T-helper 2 cell treated with Interferon-gamma antibody and Interleukin-4, amounts not matched to agents 100 ng/mL and 5 ng/mL, for 36 hours (primary cell): ENCODE data around the gene PARD3B. TPM values are rescaled to one million over a fixed set of nuclear protein-coding genes. Genes with fewer than 3 reads are reported as not detected.

Source experiments
- intact Hi-C: fragments of 100-400 bp; cut with micrococcal nuclease; formaldehyde crosslinking; loops from one replicate; pipeline ENCODE4 v1.15.1; 2023
- total RNA-seq: library from RNA; stranded (reverse); gene quantifications from 2 replicates; pipeline ENCODE4 v1.2.3, GENCODE V29; 2022

The PARD3B gene
- total RNA-seq, 1 donor from 2014 or later: 1.7 TPM

DNA sequence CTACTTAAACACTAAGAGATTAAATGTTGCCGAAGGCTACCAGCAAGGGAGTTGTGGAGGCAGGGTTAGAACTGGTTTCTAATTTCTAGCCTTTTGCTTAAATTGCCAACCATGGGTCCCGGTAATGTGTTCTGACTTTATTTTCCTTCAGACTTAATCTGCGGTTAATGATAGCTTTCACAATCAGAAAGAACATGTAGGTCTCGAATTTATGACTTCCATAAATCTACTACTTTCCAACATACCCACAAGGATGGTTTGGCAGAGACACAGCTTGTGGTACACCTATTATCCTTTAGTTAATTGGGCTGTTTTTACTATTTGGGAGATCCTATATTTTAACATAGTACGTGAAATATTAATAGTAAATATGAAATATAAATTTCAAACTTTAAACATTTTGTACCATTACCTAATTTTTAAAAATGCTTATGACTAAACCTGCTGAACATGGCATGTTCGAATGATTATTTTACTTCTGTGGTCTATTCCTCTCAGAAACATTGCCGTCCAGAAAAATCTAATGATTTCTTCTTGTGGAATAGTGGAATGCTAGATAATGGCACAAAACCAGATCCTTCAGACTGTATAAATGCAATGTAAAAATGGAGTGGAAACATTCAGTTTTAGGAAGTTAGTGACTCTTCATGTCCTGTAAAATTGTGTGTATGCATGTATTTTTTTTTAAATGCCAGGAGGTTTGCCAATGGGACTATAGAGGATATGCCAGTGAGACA, 41.3 kb downstream of the PARD3B start:
- intact Hi-C loops: no loop called here

DNA sequence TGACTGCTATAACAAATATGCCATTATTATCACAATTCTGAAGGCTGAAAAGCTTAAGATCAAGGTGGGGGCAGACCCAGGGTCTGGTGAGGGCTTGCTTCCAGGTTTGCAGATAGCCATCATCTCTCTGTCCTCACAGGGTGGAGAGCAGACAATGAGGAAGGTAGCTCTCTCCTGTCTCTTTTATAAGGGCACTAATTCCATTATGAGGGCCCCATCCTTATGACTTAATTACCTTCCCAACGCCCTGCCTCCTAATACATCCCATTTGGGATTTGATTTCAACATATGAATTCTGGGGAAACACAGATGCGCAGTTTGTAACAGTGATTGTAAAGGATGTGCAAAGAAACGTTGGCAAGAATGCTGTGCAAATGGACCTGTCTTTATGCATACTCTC, 44.8 kb downstream of the PARD3B start:
- intact Hi-C loops: no loop called here

DNA sequence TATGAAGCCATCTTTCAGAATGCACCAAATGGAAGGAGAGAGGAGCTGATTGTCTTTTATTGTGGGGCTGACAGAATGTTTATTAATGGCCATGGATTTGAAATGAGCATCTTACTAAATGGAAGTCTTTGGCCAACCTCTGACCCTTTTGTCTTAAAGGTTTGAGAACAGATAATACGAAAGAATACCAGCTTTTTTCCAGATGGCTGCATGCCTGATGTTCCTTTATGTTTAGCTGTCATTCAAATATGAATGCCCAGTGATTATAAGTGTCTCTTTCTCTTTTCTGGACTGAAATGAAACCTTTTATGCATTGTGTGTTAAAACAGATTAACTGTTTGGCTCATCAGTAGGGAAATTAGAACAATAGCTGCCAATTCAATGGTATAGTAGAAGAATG, 46.0 kb downstream of the PARD3B start:
- intact Hi-C loops: no loop called here

DNA sequence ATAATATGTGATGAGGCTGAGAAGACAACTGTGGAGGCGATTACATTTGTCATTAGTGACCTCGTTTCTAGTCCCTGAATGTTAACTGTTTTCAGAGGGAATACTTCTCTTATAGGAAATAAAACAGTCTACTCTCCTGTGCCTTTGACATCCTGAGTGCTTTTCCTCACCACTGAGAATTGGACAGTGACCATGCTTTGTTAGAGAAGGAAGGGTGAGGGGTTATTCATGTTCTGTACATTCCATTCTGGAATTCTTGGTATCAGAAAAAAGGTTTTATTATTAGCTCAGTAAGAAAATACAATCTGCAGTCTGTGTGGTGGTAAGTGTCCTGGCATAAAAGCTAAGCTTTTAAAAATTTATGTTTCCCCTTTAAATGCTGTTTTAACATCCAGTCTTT, 58.8 kb downstream of the PARD3B start:
- intact Hi-C loops: no loop called here

DNA sequence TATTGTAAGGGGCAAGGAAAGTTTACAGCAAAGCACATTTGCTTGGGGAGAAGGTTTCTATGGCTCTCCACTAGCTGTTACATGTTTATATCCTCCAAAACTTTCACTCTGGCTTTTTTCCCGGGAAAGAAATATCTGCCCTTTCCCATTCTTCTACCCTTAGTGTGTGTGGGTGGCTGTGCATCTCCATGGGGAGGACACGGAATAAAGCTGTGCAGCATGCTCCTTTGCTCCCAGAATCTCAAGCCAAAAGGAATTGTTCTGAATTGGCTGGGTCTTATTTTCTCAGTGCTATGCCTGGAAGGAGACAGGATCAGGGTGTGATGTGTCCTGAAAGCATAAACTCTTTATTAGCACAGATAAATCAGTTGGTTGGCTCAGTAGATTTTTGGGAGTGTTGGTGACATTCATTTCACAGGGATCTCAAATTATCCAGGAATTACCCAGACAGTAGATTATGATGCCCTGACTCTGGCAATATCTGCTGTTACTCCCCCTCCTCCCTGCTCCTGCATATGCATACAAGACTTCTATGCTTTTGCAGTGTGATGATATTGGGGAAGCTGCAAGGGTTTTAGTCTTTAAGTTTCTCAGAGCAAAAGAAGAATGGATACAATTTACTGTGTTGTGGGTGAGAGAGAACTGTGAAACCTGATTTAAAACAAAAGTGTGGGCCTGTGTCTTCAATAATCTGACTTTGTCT, 63.1 kb downstream of the PARD3B start:
- intact Hi-C loops: no loop called here

DNA sequence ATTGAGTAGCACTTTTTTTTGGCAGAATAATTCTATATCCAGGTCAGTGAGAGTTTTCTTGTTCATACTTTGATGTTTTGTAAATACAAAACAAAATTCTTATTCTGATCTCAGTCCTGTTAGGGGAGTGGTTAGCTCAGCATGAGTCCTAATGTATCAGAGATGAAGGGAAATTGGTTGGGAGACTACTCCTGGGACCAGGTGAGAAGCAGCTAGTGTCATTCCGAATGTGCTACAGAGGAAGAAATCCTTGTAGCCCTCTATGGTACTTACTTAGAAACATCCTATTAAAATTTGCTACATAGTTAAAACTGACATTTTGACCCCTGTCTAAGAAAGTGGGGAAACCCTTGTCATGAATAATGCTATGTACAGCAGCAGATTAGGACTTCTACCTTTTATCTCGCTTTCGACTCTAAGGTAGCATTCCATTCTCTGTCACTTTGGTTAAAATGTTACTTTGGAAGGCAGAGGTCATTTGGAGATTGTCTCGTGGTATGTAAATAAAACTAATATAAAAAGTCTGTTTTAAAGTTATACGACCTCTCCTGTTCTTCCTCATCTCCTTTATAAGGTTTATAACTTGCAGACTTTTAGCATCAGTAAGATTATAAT, 65.8 kb downstream of the PARD3B start:
- intact Hi-C loops: no loop called here

DNA sequence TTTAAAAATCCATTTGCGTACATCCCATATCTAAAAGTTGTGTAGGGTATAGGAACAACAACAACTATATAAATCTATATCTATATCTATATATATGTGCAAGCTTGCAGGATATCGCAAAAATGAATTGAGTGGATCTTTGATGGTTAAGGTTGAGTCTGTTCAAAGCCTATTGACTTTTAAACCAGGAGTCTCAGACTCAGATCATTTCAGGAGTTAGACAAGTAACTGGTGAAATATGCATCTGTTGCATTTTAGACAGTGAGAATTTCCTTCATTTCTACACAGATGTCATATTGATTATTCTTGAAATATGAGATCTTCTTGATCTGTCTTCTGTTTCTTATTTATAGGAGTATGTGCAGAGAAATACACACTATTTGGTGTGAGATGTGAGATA, 66.5 kb downstream of the PARD3B start:
- intact Hi-C loops: no loop called here

DNA sequence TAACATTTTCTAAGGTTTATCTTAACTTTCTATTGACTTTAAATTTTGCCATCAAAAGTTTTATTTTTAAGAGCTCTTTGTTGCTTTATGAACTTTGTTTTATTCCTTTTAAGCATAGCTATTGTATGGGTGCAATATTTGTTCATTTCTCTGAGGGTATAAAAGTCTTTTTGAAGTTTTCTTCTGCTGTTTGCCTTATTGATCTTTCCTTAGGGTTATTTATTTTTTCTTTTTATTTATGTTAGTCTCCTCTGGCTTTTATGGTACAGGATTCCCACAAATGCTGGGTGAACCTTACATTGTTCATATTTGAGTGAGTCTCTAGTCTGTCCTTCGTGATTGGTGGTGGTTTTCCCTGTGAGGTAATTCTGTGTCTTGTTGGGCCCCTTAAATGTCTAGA, 68.4 kb downstream of the PARD3B start:
- intact Hi-C loops: no loop called here

DNA sequence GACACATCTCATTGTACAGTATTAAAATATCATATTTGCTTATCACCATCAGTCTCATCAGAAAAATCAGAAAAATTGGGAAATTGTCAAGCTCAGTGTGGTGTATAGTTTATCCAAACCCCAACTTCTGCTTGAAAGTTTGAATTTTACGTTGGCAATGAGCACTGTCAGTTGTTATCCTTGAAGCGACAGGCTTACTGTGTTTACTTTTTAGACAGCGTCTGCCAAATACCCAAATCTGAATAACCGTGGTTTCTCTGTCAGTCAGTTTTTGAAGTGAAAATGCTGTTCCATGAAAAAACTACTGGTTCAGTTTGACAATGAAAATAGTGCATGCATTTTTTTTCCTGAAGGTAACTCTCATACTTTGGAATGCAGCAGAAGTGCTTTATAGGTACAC, 70.2 kb downstream of the PARD3B start:
- intact Hi-C loops: no loop called here

DNA sequence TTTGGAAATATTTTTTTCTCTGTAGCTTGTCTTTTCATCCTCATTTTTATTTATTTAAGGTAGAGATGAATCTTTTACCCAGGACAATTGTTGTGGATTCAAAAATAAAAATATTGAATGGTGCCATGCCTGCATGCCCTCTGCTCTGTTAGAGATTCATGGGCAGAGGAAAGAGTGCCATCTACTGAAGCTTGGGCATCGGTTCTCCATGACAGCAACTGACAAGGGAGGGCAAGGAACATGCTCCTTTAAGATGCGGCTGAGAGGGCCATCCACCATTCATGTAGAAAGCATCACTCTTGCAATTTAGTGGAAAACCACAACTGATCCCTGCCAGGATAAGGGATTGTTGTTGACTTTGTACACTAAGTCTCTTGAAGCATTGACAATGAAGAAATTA, 79.9 kb downstream of the PARD3B start:
- intact Hi-C loops: no loop called here

DNA sequence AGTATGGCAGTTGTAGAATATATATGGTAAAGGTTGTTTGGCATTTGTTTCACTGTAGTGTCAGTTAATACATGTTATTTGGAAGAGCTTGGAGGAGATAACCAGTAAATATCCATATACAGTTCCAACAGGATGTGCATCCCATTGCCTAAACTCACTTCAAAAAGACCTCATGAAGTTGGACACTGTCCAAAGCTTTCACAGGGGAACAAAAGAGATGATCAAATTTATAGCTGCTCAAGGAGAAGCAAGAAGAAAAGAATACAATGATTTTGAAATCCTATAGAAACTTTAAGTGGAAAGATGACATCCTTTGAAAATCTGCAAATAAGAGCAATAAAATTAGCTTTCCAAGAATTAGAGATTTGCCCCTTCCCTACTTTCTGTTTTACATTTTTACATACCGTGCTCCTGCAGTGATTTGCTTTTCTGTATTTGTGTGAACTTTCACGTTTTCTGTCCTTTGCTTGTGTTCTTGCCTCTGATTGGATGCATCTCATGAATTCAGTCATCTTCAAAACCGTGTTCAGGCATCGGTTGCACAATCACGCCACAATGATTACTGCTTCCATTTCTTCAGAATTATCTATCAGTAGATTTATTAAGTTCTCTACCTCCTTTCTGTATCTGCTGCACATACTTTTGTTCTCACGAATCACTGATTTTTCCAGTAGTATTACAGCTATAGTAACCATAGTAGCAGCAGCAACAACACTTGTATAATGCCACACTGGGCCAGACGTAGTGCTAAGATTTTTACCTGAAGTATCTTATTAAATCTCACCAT, 83.8 kb downstream of the PARD3B start:
- intact Hi-C loops: no loop called here

DNA sequence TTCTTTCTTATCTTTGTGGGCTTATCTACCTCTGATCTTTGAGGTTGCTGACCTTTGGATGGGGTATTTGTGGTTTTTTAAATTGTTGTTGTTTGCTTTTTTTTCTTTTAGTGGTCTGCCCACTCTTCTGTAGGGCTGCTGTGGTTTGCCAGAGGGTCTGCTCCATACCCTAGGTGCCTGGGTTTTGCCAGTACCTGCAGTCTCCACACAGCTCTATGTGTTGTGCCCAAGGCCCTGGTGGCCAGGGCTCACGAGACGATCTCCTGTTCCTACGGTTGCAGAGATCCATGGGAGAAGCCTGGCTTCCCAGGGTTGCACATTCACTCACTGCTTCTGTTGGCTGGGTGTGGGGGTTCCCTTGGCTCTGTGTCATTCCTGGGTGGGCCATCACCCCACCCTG, 87.1 kb downstream of the PARD3B start:
- intact Hi-C loops: no loop called here

DNA sequence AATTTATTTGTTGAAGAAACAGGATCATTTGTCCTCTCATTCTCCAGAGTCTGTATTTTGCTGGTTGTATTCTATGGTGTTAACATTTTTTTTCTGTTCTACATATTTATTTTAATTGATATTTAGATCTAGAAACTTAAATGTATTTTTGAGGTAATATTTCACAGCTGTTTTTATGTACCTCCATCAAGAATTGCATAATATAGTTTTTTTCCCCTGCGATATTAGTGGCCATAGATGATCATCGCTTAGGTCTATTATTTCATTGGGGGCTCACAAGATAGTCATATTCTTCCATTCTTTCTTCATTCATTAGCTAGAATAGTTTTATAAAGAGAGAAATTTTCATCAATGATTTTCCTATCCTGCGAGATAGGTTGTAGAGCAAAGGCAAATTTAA, 89.3 kb downstream of the PARD3B start:
- intact Hi-C loops: no loop called here

DNA sequence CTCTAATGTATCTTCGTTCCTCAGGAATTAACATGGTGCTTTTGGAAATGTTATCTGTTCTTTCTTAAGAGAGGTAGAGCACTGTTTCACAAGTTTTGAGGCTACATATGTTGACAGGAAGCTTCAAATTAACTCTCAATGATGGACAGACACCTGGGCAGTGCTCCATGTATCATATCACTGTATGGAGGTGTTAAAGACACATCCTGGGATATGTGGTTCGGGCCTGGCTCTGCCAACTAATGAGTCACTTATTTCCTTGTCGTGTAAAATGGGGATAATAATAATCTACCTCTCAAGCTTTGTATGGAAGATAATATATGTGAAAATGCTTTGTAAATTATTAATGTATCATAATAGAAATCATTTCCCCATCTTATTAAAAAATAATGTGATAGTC, 90.2 kb downstream of the PARD3B start:
- intact Hi-C loops: no loop called here

DNA sequence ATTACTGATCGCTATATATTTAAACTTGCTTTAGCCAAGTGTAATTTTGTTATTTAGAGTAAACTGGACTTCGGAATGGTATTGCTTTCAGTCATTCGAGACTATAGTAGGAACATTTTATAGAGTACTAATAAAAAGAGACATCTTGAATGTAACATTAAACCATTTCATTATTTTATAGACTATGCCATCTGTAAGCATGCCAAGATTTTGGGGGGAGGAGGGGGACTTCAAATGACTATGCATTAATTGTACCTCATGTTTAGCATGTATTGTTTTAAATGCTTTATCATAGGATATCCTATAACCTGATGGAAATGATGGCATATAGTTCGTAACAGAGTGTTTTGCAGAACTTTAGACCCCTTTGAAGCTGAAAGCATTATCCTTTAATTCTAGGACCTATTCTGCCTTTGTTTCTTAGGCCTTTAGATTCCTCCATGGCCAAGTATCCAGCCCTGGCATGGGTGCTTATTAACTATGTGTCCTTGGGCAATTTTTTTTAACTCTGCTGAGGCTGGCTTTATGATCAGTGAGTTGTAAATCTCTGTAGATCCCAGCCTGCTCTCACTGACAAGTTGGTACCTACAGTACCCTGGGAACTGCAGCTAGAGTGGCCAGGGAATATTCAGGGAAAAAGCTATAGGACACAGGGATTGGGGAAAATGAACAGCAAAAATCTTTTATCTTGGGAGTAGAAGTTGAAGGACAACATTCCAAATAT, 93.4 kb downstream of the PARD3B start:
- intact Hi-C loops: no loop called here

DNA sequence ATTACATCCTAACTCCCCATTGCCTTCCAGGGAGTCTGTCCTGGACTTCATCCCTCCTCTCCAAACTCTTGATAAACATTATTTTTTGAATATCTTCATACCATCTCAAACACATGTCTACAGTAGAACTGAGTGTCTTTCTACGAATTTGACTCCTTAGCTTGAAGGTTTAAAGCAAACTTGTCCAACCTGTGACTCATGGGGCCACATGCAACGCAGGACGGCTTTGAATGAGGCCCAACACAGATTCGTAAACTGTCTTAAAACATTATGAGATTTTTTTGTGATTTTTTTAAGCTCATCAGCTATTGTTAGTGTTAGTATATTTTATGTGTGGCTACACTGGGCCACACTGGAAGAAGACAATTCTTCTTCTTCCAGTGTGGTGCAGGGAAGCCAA, 98.1 kb downstream of the PARD3B start:
- intact Hi-C loops: no loop called here

DNA sequence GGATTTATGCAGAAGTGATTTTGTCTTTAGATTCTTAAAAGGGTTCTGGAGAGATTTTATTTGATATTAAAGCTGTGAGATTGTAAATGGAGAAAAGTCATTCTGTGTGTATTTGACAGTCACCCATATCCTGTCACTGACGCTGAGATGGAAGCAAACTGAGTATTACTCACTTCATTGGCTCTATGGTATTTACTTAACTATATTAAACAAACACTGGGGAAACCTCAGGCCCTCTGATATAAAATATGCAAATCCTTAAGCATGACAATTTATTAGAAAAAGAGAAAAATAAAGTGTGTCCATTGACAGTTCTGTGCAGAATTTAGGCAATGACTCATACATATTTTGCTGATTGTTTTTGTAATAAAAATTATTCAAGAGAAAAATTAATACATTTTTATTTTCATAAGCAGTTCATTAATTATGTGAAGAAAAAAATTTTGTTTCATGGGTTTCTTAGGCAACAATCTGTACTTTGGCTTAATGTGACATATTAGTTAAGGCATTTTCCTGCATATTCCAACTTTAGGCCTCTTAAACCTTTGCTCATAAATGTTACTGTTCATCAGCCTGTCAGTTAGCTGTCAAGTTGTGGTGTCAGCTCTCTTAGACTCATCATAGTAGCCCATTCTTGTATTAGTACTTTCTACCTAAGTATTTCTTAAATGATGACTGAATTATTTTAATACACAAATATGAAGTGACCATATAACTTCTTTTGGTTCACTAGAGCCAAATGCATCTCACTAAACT, 99.9 kb downstream of the PARD3B start:
- intact Hi-C loops: no loop called here

DNA sequence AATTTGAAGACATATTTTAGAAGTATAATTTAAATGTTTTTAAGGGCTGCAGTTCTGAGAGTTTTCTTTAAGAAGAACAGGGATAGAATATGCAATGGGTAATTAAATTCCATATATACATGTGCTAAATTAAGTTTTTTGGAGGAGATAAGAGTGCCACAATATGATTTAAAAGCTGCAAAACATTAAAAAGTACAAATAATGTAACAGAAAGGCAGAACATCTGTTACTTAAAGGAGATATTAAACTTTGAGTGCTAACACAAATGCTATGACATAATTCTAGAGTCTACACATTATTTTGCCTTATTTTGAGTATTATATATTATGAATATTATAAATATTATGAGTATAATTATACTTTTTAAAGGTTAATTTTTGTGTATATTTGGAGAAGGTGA, 102.4 kb downstream of the PARD3B start:
- intact Hi-C loops: no loop called here

DNA sequence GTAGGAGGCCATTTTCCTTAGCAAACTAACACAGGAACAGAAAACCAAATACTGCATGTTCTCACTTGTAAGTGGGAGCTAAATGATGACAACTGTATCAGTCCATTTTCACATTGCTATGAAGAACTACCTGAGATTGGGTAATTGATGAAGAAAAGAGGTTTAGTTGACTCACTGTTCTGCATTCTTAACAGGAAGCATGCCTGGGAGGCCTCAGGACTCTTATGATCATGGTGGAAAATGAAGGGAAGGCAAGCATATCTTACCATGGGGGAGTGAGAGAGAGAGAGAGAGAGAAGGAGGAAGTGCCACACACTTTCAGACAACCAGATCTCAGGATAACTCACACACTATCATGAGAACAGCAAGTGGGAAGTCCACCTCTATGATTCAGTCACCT, 105.3 kb downstream of the PARD3B start:
- intact Hi-C loops: no loop called here

DNA sequence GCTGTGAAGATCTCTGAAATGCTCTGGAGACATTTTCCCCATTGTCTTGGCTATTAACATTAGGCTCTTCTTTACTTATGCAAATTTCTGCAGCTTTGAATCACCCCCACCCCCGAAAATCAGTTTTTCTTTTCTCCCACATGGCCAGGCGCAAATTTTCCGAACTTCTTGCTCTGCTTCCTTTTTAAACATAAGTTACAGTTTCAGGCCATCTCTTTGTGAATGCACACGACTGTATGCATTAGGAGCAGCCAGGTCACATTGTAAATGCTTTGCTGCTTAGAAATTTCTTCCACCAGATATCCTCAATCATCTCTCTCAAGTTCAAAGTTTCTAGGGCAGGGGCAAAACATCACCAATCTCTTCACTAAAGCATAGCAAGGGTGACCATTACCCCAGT, 106.8 kb downstream of the PARD3B start:
- intact Hi-C loops: no loop called here

DNA sequence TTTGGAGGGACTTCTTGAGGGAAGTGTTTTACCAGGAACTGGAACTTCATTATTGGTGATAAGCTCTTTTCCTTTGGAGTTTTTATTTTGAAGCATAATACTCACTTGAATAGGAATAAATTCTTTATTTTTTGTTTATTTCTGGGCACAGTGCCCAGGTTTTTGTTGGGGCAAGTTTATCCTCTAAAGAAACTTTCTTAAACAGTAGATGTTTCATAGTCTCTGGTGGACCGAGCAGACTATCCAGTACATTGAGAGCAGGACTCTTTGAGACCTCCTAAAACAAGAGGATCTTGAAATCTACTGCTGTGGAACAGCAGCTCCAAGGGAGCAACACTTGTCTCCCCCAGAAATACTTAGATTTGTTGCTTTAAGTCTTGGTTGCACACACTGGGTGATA, 109.4 kb downstream of the PARD3B start:
- intact Hi-C loops: no loop called here
